ENCODE results near the gene SBNO2.

DNA sequence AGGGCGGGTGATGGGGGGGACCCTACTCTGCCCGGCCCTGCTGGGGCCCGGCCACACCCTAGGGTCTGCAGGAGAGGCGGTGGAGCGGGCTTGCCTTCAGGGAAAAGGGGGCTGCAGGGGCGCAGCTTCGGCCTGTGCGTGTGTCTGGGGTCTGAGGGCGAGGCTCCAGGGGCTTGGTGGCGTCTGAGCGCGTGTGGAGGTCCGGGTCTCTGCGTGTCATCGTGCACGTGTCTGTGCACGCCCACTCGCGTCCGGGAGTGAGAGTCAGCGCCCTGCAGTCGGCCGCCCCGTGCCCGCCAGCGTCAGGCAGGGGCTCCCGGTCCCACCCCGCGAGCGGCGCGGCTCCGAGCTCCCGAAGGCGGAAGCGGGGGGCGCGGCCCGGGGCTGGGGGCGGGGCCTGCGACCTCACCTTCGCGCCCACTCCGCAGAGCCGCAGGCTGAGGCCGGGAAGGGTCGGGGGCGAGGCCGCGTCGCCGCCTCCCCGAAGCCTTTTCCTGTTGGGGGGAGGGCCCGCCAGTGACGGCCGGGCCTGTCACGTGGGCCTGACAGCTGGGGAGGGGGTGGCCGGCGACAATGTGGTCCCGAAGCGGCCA is 107.2 kb downstream of the SBNO2 start, which contains the start of gene ARHGAP45:
- TF ChIP-seq, protein P1, sequence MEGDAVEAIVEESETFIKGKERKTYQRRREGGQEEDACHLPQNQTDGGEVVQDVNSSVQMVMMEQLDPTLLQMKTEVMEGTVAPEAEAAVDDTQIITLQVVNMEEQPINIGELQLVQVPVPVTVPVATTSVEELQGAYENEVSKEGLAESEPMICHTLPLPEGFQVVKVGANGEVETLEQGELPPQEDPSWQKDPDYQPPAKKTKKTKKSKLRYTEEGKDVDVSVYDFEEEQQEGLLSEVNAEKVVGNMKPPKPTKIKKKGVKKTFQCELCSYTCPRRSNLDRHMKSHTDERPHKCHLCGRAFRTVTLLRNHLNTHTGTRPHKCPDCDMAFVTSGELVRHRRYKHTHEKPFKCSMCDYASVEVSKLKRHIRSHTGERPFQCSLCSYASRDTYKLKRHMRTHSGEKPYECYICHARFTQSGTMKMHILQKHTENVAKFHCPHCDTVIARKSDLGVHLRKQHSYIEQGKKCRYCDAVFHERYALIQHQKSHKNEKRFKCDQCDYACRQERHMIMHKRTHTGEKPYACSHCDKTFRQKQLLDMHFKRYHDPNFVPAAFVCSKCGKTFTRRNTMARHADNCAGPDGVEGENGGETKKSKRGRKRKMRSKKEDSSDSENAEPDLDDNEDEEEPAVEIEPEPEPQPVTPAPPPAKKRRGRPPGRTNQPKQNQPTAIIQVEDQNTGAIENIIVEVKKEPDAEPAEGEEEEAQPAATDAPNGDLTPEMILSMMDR (IDR thresholded peaks at IDR 0.05), result no peak
- no peak for TF ChIP-seq POLR2AphosphoS5 (IDR thresholded peaks at IDR 0.05)

Data from gastroesophageal sphincter (tissue), 3 donors.